Coronary artery (tissue), 2 donors: Measurements from ENCODE around the gene NALCN.

ENCODE experiments used
- DNase-seq: peaks from one replicate; pipeline ENCODE4 v3.0.0-alpha.2; 2017; ENCODE audit warnings: low spot score
- H3K27ac ChIP-seq, 2 donors: fragments of 200-600 bp; sonication (generic); one replicate each; pipeline ENCODE4 v1.5.1; 2016 to 2019
- H3K4me3 ChIP-seq: fragments of 200-600 bp; sonication (generic); 2 replicates; pipeline ENCODE4 v1.5.1; 2016; ENCODE audit warnings: mild to moderate bottlenecking, moderate library complexity
- TF ChIP-seq, protein P1 (sequence below): fragments of 200-600 bp; sonication (generic); IDR thresholded peaks from one replicate; pipeline ENCODE4 v1.5.1; 2019; ENCODE audit warnings: antibody characterized with exemption

Gene NALCN

DNA sequence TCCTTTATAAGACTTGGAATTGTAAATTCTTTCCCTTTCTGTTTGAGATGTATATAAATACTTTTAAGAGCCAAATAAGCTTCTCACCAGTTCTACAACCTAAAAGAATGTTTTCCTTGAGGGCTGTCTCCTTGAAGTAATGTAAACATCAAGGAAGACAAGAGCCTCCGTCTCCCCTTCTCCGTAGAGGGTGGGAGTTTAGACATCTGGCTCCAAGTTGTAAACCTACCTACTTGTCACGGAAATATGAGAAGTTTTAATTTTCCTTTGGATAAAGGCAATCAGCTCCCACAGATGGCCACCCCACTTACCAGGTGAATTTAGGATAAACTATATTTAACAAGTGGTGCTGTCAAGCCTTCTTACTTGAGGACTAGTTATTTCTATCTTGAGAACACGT is 237.9 kb downstream of the NALCN start:
- Histone ChIP-seq H3K4me3 (no peak overlapping the region), H3K27ac (no peak overlapping the region)
- TF ChIP-seq, protein P1, sequence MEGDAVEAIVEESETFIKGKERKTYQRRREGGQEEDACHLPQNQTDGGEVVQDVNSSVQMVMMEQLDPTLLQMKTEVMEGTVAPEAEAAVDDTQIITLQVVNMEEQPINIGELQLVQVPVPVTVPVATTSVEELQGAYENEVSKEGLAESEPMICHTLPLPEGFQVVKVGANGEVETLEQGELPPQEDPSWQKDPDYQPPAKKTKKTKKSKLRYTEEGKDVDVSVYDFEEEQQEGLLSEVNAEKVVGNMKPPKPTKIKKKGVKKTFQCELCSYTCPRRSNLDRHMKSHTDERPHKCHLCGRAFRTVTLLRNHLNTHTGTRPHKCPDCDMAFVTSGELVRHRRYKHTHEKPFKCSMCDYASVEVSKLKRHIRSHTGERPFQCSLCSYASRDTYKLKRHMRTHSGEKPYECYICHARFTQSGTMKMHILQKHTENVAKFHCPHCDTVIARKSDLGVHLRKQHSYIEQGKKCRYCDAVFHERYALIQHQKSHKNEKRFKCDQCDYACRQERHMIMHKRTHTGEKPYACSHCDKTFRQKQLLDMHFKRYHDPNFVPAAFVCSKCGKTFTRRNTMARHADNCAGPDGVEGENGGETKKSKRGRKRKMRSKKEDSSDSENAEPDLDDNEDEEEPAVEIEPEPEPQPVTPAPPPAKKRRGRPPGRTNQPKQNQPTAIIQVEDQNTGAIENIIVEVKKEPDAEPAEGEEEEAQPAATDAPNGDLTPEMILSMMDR = no peak
- DNase-seq = no peak

DNA sequence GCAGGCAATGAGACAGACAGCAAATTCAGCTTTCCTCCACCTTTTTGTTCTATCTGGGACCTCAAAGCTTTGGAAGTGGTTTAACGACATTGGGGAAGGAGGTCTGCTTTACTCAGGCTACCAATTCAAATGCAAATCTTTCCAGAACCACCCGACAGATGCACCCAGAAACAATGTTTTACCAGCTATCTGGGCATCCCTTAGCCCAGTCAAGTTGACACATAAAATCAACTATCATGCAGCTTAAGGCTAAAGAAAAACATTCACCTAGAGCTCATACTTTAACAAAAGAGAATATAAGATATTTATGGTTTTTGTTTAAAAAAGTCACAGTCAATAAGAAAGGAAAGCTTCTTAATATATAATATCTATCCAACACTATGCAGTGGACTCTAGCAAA is 246.0 kb downstream of the NALCN start:
- no peak overlapping the region for H3K4me3 ChIP-seq
- no peak overlapping the region for H3K27ac ChIP-seq
- TF ChIP-seq, protein P1 = no peak
- no peak for DNase-seq

DNA sequence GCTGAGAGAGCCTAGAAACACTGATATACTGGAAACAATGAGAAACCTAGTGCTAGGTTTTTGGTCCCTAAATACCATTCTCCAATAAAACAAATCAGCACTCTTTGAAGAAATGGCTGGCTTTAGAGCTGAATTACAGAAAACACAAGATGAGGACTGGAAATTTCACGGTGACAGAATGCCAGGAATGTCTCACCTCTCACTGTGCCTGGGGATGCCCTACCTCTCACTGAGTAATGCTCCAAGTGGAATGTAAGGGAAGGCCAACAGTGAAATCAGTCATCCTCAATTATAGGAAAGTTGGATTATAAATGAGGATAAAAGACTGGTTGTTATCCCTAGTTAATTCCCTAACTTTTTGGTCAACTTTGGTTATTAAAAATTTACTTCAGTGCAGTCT is 259.0 kb downstream of the NALCN start:
- Histone ChIP-seq H3K4me3 (no peak overlapping the region), H3K27ac (no peak overlapping the region)
- TF ChIP-seq, protein P1 = no peak
- no peak for DNase-seq

DNA sequence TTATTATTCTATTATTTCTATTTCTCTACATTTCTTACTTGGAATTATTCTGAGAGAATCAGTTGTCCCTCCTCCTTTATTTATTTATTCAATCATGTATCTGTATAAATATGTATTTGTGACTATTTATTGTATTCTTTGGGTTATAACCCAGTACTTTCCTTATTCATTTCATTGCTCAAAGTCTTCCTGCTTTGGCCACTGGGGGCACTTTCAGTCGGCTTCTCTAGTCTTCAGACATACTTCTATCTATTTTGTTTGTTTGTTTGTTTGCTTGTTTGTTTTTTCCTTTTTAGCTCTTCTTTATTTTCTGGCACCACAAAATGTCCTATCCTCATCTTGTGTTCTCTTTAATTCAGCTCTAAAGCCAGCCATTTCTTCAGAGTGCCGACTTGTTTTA is 260.4 kb downstream of the NALCN start:
- Histone ChIP-seq H3K4me3 (no peak overlapping the region), H3K27ac (no peak overlapping the region)
- TF ChIP-seq, protein P1 = no peak
- no peak for DNase-seq

DNA sequence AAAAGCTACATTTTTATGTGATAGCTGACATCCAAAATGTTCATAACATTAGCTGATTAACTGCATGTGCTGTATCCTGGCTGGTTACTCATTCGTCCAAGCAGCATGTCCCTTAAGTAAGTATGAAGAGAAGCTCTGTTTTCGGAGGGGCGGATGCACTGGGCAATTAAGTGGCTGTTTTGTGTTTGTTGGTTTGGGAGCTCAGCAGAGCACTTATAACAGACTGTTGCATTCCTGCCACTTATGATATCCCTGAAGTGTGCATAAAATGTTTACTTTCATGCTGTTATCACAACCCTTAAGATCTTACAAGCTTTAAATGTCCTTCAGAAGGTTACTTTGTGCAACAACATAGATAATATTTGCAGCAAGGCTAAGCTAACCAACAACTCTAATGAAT is 264.1 kb downstream of the NALCN start:
- no peak for DNase-seq
- no peak overlapping the region for H3K4me3 ChIP-seq
- TF ChIP-seq, protein P1 = no peak
- no peak overlapping the region for H3K27ac ChIP-seq

DNA sequence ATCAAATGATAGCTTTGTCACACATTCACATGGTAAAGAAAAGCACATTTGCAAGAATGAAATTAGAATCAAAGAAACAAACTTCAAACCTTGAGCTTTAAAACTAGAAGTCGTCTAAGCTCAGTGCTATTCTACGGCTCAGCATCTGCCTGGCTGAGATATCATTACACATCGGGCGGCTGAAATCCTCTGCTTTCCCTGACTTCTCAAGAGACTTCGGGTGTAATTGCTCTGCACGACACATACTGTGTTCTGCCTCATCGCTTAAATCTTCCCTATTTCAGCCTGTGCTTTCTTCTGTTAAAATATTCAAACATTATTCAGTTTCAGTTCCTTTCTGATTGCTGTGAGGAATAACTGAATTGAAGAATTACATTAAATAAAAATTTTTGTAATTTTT is 265.3 kb downstream of the NALCN start:
- DNase-seq = no peak
- no peak overlapping the region for H3K27ac ChIP-seq
- H3K4me3 ChIP-seq = no peak overlapping the region
- TF ChIP-seq, protein P1 = no peak

DNA sequence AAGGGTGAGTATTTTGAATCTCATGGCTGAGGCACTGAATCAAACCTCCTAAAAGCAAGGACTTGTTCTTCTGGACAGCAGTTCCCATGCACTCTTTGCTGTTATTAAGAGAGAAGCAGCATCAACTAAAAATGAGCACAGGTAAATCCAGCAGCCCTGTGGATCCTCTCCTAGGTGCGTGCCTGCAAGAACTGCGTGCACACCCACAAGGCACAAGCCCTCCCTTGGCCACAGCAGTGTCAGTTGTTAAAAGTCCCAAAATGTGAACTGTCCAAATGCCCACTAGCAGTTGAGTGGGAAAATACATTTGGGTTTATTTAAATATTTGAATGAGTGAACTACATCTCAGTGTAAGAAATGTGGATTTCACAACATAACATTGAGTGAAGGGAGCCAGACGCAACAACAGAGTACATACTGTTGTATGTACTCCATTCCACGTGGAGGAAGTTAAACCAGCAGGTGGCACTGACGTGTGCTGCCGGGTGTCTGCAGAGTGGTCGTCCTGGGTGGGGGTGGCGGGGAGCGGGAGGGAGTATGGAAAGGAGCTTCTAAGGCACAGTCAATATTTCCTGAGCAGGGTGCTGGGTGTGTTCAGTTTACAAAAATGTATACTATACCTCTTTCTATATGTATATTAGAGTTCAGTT is 266.4 kb downstream of the NALCN start:
- Histone ChIP-seq H3K4me3 (no peak overlapping the region), H3K27ac (no peak overlapping the region)
- TF ChIP-seq, protein P1 = no peak
- DNase-seq = no peak
